NCI-H1105 (cell line): ENCODE data around the gene NLK.
"Not testable (repeated sequence)": the region's sequence is repeated elsewhere in the genome, so short reads cannot be mapped to it uniquely, and the experiment has no call there.

Experiments used
- DNase-seq: peaks from one replicate; lab custom pipeline; 2025; lab: John Stamatoyannopoulos, UW

NLK gene

GRCh38 chr17:28155405-28155804, 112.9 kb downstream of the NLK start:
- DNase-seq = not testable (repeated sequence)

- no peak for DNase-seq
These were observed 116.5 kb downstream of the NLK start for GRCh38 chr17:28159004-28159403.

GRCh38 chr17:28159924-28160323, 117.4 kb downstream of the NLK start:
- DNase-seq = no peak

- no peak for DNase-seq
These were observed 118.1 kb downstream of the NLK start for GRCh38 chr17:28160610-28161009.

- no peak for DNase-seq
These were observed 118.8 kb downstream of the NLK start for GRCh38 chr17:28161311-28161710.

- no peak for DNase-seq
These were observed 124.0 kb downstream of the NLK start for GRCh38 chr17:28166478-28166877.

- DNase-seq = no peak
These were observed 127.3 kb downstream of the NLK start for GRCh38 chr17:28169621-28170349.

- no peak for DNase-seq
These were observed 128.3 kb downstream of the NLK start for GRCh38 chr17:28170771-28171170.

GRCh38 chr17:28173031-28173561, 130.6 kb downstream of the NLK start:
- no peak for DNase-seq

- DNase-seq = no peak
These were observed 131.3 kb downstream of the NLK start for GRCh38 chr17:28173801-28174200.

- no peak for DNase-seq
These were observed 132.0 kb downstream of the NLK start for GRCh38 chr17:28174352-28175046.

GRCh38 chr17:28177351-28177750, 134.9 kb downstream of the NLK start:
- DNase-seq = no peak

GRCh38 chr17:28178800-28179199, 136.3 kb downstream of the NLK start:
- DNase-seq = no peak

GRCh38 chr17:28180449-28180848, 138.0 kb downstream of the NLK start:
- no peak for DNase-seq

GRCh38 chr17:28181568-28181967, 139.1 kb downstream of the NLK start:
- DNase-seq = no peak

- no peak for DNase-seq
These were observed 140.1 kb downstream of the NLK start for GRCh38 chr17:28182559-28182958.

GRCh38 chr17:28185658-28186057, 143.2 kb downstream of the NLK start:
- DNase-seq = no peak

- DNase-seq = not testable (repeated sequence)
These were observed 144.0 kb downstream of the NLK start for GRCh38 chr17:28186472-28186871.

GRCh38 chr17:28187931-28188330, 145.5 kb downstream of the NLK start:
- DNase-seq = no peak

- no peak for DNase-seq
These were observed 146.4 kb downstream of the NLK start for GRCh38 chr17:28188841-28189263.

GRCh38 chr17:28189667-28190066, 147.2 kb downstream of the NLK start:
- DNase-seq = no peak

GRCh38 chr17:28191018-28191417, 148.5 kb downstream of the NLK start:
- no peak for DNase-seq

GRCh38 chr17:28193241-28193640, 150.8 kb downstream of the NLK start:
- no peak for DNase-seq
